ENCODE results near the gene GIMAP2. TPM values are rescaled to one million over a fixed set of nuclear protein-coding genes. Genes with fewer than 3 reads are reported as not detected.
A peak's percentile ranks its signal among the peaks of the same experiment; 100 is the strongest.

Gene GIMAP2
- total RNA-seq, 1 donor from 2014 or later = 46.9 TPM

DNA sequence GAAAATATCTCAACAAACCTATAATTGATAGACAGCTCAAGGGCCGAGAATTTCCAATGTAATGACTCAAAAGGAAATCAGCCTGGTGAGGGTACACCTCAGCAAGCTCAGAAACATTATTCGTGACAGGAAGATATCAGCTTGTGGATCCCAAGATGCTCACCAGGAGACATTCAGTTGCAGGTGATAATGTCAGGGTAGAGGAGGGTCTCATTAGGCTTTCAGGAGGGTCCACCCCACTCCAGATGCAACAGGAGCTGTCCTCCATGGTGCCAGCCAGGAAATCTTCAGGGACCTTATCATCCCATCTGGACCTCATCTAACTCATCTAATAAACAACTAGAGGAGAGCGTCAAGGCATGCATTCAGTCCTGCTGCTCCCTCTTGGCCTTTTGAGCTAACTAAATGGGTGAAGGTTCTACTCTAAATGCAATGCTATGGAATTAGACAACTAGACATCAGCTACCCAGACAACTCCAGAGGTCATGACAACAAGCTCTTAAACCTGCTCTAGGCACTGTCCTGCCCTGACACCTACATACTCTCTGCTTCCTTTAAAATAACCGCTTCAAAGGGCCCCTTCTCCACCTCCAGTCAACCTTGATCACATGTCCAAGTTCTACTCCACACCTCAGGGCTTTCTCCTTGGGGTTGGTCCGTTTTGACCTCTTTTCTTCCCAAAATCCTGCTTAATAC lies 47.4 kb downstream of the GIMAP2 start:
- H3K4me3 ChIP-seq = no peak overlapping the region
- peaks cover 9% of the 10 kb centered on the region for H3K9me3 ChIP-seq
- ATAC-seq = no peak
- H3K36me3 ChIP-seq = no peaks in the 10 kb centered on the region
- H3K27ac ChIP-seq = no peak overlapping the region
- no peak for DNase-seq
- H3K27me3 ChIP-seq (ENCODE audit: low read depth) = no peaks in the 10 kb centered on the region
- peaks cover 6% of the 10 kb centered on the region for H3K4me1 ChIP-seq
- intact Hi-C loops (cut with DNase I) = no loop called here
- TF ChIP-seq, protein P1, sequence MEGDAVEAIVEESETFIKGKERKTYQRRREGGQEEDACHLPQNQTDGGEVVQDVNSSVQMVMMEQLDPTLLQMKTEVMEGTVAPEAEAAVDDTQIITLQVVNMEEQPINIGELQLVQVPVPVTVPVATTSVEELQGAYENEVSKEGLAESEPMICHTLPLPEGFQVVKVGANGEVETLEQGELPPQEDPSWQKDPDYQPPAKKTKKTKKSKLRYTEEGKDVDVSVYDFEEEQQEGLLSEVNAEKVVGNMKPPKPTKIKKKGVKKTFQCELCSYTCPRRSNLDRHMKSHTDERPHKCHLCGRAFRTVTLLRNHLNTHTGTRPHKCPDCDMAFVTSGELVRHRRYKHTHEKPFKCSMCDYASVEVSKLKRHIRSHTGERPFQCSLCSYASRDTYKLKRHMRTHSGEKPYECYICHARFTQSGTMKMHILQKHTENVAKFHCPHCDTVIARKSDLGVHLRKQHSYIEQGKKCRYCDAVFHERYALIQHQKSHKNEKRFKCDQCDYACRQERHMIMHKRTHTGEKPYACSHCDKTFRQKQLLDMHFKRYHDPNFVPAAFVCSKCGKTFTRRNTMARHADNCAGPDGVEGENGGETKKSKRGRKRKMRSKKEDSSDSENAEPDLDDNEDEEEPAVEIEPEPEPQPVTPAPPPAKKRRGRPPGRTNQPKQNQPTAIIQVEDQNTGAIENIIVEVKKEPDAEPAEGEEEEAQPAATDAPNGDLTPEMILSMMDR (IDR thresholded peaks at IDR 0.05) = no peak

DNA sequence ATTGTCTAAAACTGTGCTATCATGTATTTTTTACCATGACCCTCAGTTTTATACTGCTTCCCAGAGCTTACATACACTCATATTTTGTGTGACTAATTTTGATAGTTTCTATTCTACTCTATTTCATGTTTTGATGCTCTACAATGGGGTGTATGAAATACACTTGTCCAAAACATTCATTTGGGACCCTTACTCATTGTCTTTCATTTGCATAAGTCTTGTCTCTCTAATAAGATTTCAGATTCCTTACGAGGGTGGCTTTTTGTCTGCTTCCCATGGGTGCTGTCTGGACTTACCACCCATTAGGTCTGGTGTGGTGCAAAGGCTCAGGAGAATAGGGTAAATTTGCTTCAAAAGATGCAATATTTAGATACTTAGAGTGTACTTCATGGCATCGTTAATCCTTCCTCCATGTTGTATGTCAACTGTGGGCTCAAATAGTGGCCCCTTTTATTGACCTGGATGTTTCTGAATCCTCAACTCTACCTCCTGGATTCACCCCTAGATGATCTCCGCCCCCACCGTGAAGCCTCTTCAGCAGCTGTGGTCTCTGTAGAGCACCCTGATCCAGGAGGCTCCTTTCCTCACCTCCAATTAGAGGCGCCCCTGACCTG lies 48.1 kb downstream of the GIMAP2 start:
- Histone ChIP-seq H3K27me3 (ENCODE audit: low read depth) (no peaks in the 10 kb centered on the region), H3K9me3 (peaks cover 3% of the 10 kb centered on the region), H3K36me3 (no peaks in the 10 kb centered on the region), H3K4me3 (no peak overlapping the region), H3K4me1 (peaks cover 6% of the 10 kb centered on the region), H3K27ac (no peak overlapping the region)
- intact Hi-C loops (cut with DNase I) = no loop called here
- no peak for ATAC-seq
- no peak for DNase-seq
- TF ChIP-seq, protein P1 (IDR thresholded peaks at IDR 0.05) = no peak

DNA sequence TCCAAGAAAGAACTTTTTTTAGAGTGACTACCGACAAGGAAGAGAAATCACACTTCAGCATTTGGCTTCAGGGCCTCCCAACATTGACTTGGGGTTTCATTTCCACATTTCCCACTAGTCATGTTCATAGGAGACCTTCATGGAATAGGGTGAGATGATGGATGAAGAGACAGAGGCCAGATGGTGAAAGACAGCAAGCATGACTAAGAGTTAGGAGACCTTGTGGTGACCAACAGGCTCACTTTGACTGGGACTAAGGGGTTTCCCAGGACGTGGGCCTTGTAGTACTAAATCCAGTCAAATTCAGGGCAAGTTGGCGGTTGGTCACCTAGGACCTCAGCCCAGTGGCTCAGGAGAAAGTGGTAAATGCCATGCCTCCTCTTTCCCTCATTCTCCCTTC lies 48.7 kb downstream of the GIMAP2 start:
- Histone ChIP-seq H3K27me3 (ENCODE audit: low read depth) (no peaks in the 10 kb centered on the region), H3K4me1 (peaks cover 6% of the 10 kb centered on the region), H3K27ac (no peak overlapping the region), H3K9me3 (no peaks in the 10 kb centered on the region), H3K4me3 (no peak overlapping the region), H3K36me3 (no peaks in the 10 kb centered on the region)
- ATAC-seq = no peak
- intact Hi-C loops (cut with DNase I) = no loop called here
- TF ChIP-seq, protein P1 (IDR thresholded peaks at IDR 0.05) = no peak
- no peak for DNase-seq

DNA sequence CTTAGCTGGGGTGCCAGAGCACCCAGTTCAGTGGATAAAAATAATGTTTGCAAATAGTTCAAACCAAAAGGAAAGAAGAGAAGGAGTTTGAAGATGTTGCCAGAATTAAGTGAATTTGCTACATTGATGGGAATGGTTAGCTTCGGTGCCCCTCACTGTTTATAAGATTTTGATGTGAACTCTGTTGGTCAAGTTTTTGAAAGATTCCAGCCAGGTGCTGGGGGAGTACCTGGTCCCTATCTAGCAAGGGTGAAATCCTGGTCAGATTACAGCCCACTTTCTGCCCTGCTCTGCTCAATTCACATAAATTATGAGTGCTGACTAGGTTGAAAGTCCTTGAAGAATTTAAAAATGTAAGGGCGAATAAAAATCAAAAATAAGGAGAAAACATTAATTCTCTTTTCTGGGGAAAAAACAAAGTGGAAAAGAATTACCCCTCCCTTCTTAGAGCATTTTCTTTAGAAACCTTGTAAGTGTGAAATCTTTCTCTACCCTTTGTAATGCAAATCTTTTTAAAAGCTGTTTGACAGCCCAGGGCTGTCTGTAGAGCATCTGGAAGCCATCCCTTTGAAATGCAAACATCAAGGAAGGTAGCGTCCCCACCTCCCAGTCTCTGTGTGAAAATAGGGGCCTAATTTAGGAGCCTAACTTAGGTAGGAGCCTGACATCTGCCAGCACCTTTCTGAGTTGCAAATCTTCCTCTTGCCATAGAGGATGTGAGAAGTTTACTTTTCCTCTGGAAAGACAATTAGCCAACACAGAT lies 50.3 kb downstream of the GIMAP2 start:
- Histone ChIP-seq H3K4me3 (no peak overlapping the region), H3K36me3 (peaks cover 3% of the 10 kb centered on the region), H3K27me3 (ENCODE audit: low read depth) (no peaks in the 10 kb centered on the region), H3K9me3 (no peaks in the 10 kb centered on the region), H3K27ac (no peak overlapping the region), H3K4me1 (peaks cover 8% of the 10 kb centered on the region)
- ATAC-seq = no peak
- TF ChIP-seq, protein P1 (IDR thresholded peaks at IDR 0.05) = no peak
- no peak for DNase-seq
- intact Hi-C loops (cut with DNase I) = no loop called here

DNA sequence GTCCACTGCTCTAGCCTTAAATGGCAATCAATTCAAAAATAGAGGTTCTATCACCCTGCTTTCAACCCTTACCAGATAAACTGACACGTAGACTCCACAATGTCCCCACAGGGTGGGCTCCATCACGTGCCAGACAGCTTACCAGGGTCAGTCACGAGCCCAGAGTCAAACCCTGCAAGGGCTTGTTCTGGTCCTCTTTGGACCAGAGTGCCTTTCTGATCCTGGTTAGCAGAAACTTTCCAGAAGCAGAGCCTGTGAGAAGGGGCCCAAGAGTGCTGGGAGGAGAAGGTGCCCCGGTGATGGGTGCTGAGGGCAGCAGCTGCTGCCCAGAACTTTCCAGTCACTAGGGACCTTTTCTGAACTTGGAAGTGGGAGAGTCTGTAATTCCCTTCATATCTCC lies 51.4 kb downstream of the GIMAP2 start:
- intact Hi-C loops (cut with DNase I) = no loop called here
- H3K27me3 ChIP-seq (ENCODE audit: low read depth) = no peaks in the 10 kb centered on the region
- H3K4me3 ChIP-seq = peak overlapping the region; percentile 68
- peaks cover 14% of the 10 kb centered on the region for H3K36me3 ChIP-seq
- H3K9me3 ChIP-seq = no peaks in the 10 kb centered on the region
- TF ChIP-seq, protein P1 (IDR thresholded peaks at IDR 0.05) = no peak
- H3K4me1 ChIP-seq = peaks cover 18% of the 10 kb centered on the region
- ATAC-seq (peak in 1 of 2 donors; percentile 12), DNase-seq (no peak)
- peak overlapping the region; percentile 86 for H3K27ac ChIP-seq
